Activated CD4-positive, alpha-beta T cell treated with anti-CD3 and anti-CD28 coated beads, Interleukin-2, amount 50 U/mL, for 48 hours (primary cell): ENCODE data around the gene SULF2.

Experiments used
- DNase-seq, 2 experiments: peaks; one replicate each; pipeline ENCODE4 v3.0.0-alpha.2; 2020

Gene SULF2

GRCh38 chr20:47758517-47759450 is 26.5 kb downstream of the SULF2 start:
- no peak for DNase-seq

GRCh38 chr20:47757145-47758035 is 27.9 kb downstream of the SULF2 start:
- no peak for DNase-seq

- DNase-seq, result no peak
These were observed 30.2 kb downstream of the SULF2 start for GRCh38 chr20:47754946-47755652.

- no peak for DNase-seq
These were observed 30.9 kb downstream of the SULF2 start for GRCh38 chr20:47754388-47754715.

- no peak for DNase-seq
These were observed 31.5 kb downstream of the SULF2 start for GRCh38 chr20:47753576-47754387.

GRCh38 chr20:47751449-47751848 is 33.8 kb downstream of the SULF2 start:
- DNase-seq, result no peak

GRCh38 chr20:47749339-47749738 is 35.9 kb downstream of the SULF2 start:
- no peak for DNase-seq

GRCh38 chr20:47748823-47749222 is 36.5 kb downstream of the SULF2 start:
- DNase-seq, result no peak

GRCh38 chr20:47748069-47748468 is 37.2 kb downstream of the SULF2 start:
- no peak for DNase-seq

GRCh38 chr20:47747669-47748031 is 37.6 kb downstream of the SULF2 start:
- DNase-seq, result no peak

GRCh38 chr20:47744803-47745202 is 40.5 kb downstream of the SULF2 start:
- DNase-seq, result no peak

GRCh38 chr20:47743671-47744070 is 41.6 kb downstream of the SULF2 start:
- DNase-seq, result no peak

- no peak for DNase-seq
These were observed 43.3 kb downstream of the SULF2 start for GRCh38 chr20:47741669-47742608.

- DNase-seq, result no peak
These were observed 44.5 kb downstream of the SULF2 start for GRCh38 chr20:47740862-47741184.

GRCh38 chr20:47740121-47740861 is 45.0 kb downstream of the SULF2 start:
- DNase-seq, result no peak

GRCh38 chr20:47737923-47738322 is 47.4 kb downstream of the SULF2 start:
- DNase-seq, result no peak

GRCh38 chr20:47736570-47737152 is 48.6 kb downstream of the SULF2 start:
- no peak for DNase-seq

GRCh38 chr20:47735412-47736400 is 49.6 kb downstream of the SULF2 start:
- no peak for DNase-seq

GRCh38 chr20:47734870-47735269 is 50.4 kb downstream of the SULF2 start:
- no peak for DNase-seq
